ENCODE results near the gene MAN2C1. TPM values are rescaled to one million over a fixed set of nuclear protein-coding genes. Genes with fewer than 3 reads are reported as not detected.
"Not testable (repeated sequence)": the region's sequence is repeated elsewhere in the genome, so short reads cannot be mapped to it uniquely, and the experiment has no call there.

Gene MAN2C1
- 10 to 100 TPM; 25.6 to 50.8 (median 30.1) TPM for polyA plus RNA-seq

GRCh38 chr15:75367913-75368688, at the start of gene MAN2C1:
TSS of gene MAN2C1 (minus strand) at chr15:75368607. CDS start at chr15:75368583, 24 bp downstream.
- peak within 1 kb of the TSS; percentile 88 to 95 (median 93) for H3K4me3 Mint-ChIP-seq
- peaks cover 6 to 29% (median 7%) of the 10 kb centered on the region in 3 donors for H3K36me3 Mint-ChIP-seq
- H3K27ac Mint-ChIP-seq = peak within 1 kb of the TSS; percentile 92 to 98 (median 96)
- H3K9me3 Mint-ChIP-seq = no peaks in the 10 kb centered on the region
- peak; percentile 85 to 87 (median 87) for DNase-seq
- peaks cover 24 to 30% of the 10 kb centered on the region in 2 donors for H3K4me1 Mint-ChIP-seq
- peaks cover 5 to 13% (median 7%) of the 10 kb centered on the region in 3 donors for H3K27me3 Mint-ChIP-seq (ENCODE audit: low read depth in 3 of 3)

- Mint-ChIP-seq H3K4me3 (no peak overlapping the region), H3K27me3 (ENCODE audit: low read depth in 3 of 3) (no peaks in the 10 kb centered on the region), H3K27ac (peak overlapping the region in 4 of 6 donors; percentile 12 to 53 (median 45)), H3K4me1 (peaks cover 19 to 33% of the 10 kb centered on the region in 2 donors), H3K36me3 (peaks cover 2 to 18% (median 15%) of the 10 kb centered on the region in 3 donors), H3K9me3 (no peaks in the 10 kb centered on the region)
- no peak for DNase-seq
Measured at GRCh38 chr15:75416584-75416983, 48.2 kb upstream of the MAN2C1 start.

GRCh38 chr15:75410196-75410595, 41.8 kb upstream of the MAN2C1 start:
- Mint-ChIP-seq H3K9me3 (no peaks in the 10 kb centered on the region), H3K4me1 (peaks cover 11 to 15% of the 10 kb centered on the region in 2 donors), H3K36me3 (peaks cover 24 to 55% (median 39%) of the 10 kb centered on the region in 3 donors), H3K4me3 (no peak overlapping the region), H3K27me3 (ENCODE audit: low read depth in 3 of 3) (no peaks in the 10 kb centered on the region), H3K27ac (peak overlapping the region in 2 of 6 donors; percentile 13 to 15)
- DNase-seq = no peak

- DNase-seq = no peak
- H3K4me1 Mint-ChIP-seq = peaks cover 0 to 2% of the 10 kb centered on the region in 2 donors
- H3K4me3 Mint-ChIP-seq = no peak overlapping the region
- H3K36me3 Mint-ChIP-seq = peaks cover 30 to 48% (median 33%) of the 10 kb centered on the region in 3 donors
- no peaks in the 10 kb centered on the region for H3K27me3 Mint-ChIP-seq (ENCODE audit: low read depth in 3 of 3)
- H3K9me3 Mint-ChIP-seq = no peaks in the 10 kb centered on the region
- H3K27ac Mint-ChIP-seq = peak overlapping the region in 2 of 6 donors; percentile 15 to 57
Measured at GRCh38 chr15:75407083-75407482, 38.7 kb upstream of the MAN2C1 start.

- DNase-seq = no peak
- H3K27ac Mint-ChIP-seq = peak overlapping the region in 3 of 6 donors; percentile 0 to 67 (median 46)
- no peaks in the 10 kb centered on the region for H3K27me3 Mint-ChIP-seq (ENCODE audit: low read depth in 3 of 3)
Measured at GRCh38 chr15:75403892-75404291, 35.5 kb upstream of the MAN2C1 start.

GRCh38 chr15:75397494-75397893, 29.1 kb upstream of the MAN2C1 start:
- peaks cover 20 to 45% (median 22%) of the 10 kb centered on the region in 3 donors for H3K36me3 Mint-ChIP-seq
- no peak overlapping the region for H3K4me3 Mint-ChIP-seq
- peak overlapping the region in 2 of 6 donors; percentile 65 to 73 for H3K27ac Mint-ChIP-seq

More at GRCh38 chr15:75403892-75404291, 35.5 kb upstream of the MAN2C1 start:
- H3K9me3 Mint-ChIP-seq = no peaks in the 10 kb centered on the region
- peaks cover 26 to 36% (median 27%) of the 10 kb centered on the region in 3 donors for H3K36me3 Mint-ChIP-seq
- no peak overlapping the region for H3K4me3 Mint-ChIP-seq
- peaks cover 0 to 2% of the 10 kb centered on the region in 2 donors for H3K4me1 Mint-ChIP-seq

GRCh38 chr15:75389791-75390382, 21.5 kb upstream of the MAN2C1 start:
- no peaks in the 10 kb centered on the region for H3K9me3 Mint-ChIP-seq
- H3K27me3 Mint-ChIP-seq (ENCODE audit: low read depth in 3 of 3) = peaks cover 0 to 1% (median 0%) of the 10 kb centered on the region in 3 donors
- peak overlapping the region in 1 of 6 donors; percentile 24 for H3K27ac Mint-ChIP-seq
- no peaks in the 10 kb centered on the region for H3K4me1 Mint-ChIP-seq
- peaks cover 20 to 49% (median 38%) of the 10 kb centered on the region in 3 donors for H3K36me3 Mint-ChIP-seq
- no peak overlapping the region for H3K4me3 Mint-ChIP-seq
- DNase-seq = no peak

More at GRCh38 chr15:75397494-75397893, 29.1 kb upstream of the MAN2C1 start:
- H3K27me3 Mint-ChIP-seq (ENCODE audit: low read depth in 3 of 3) = no peaks in the 10 kb centered on the region
- peaks cover 3 to 19% of the 10 kb centered on the region in 2 donors for H3K4me1 Mint-ChIP-seq
- H3K9me3 Mint-ChIP-seq = no peaks in the 10 kb centered on the region
- no peak for DNase-seq

GRCh38 chr15:75383986-75384385, 15.6 kb upstream of the MAN2C1 start:
- H3K4me1 Mint-ChIP-seq; H3K9me3 Mint-ChIP-seq; H3K27ac Mint-ChIP-seq; H3K27me3 Mint-ChIP-seq (ENCODE audit: low read depth in 3 of 3); DNase-seq; H3K4me3 Mint-ChIP-seq: not testable (repeated sequence)
- H3K36me3 Mint-ChIP-seq = peaks cover 16 to 50% (median 41%) of the 10 kb centered on the region in 3 donors

GRCh38 chr15:75380773-75381172, 12.4 kb upstream of the MAN2C1 start:
- H3K9me3 Mint-ChIP-seq = no peaks in the 10 kb centered on the region
- H3K27me3 Mint-ChIP-seq (ENCODE audit: low read depth in 3 of 3) = no peaks in the 10 kb centered on the region
- H3K4me1 Mint-ChIP-seq = no peaks in the 10 kb centered on the region
- DNase-seq = no peak
- H3K27ac Mint-ChIP-seq = peak overlapping the region in 1 of 6 donors; percentile 30
- peaks cover 19 to 43% (median 30%) of the 10 kb centered on the region in 3 donors for H3K36me3 Mint-ChIP-seq
- no peak overlapping the region for H3K4me3 Mint-ChIP-seq

GRCh38 chr15:75371901-75372688, 3.7 kb upstream of the MAN2C1 start:
- Mint-ChIP-seq H3K4me1 (peaks cover 23 to 25% of the 10 kb centered on the region in 2 donors), H3K9me3 (no peaks in the 10 kb centered on the region), H3K27me3 (ENCODE audit: low read depth in 3 of 3) (peaks cover 5 to 13% (median 7%) of the 10 kb centered on the region in 3 donors), H3K27ac (no peak overlapping the region), H3K4me3 (no peak overlapping the region), H3K36me3 (peaks cover 14 to 48% (median 28%) of the 10 kb centered on the region in 3 donors)
- no peak for DNase-seq

- Mint-ChIP-seq H3K27me3 (ENCODE audit: low read depth in 3 of 3) (peaks cover 5 to 13% (median 7%) of the 10 kb centered on the region in 3 donors), H3K36me3 (peaks cover 14 to 45% (median 27%) of the 10 kb centered on the region in 3 donors), H3K27ac (peak overlapping the region in 1 of 6 donors; percentile 62), H3K4me3 (no peak overlapping the region), H3K4me1 (peaks cover 24 to 30% of the 10 kb centered on the region in 2 donors), H3K9me3 (no peaks in the 10 kb centered on the region)
- no peak for DNase-seq
Measured at GRCh38 chr15:75371486-75371885, 3.1 kb upstream of the MAN2C1 start.

GRCh38 chr15:75369897-75370581, 1.6 kb upstream of the MAN2C1 start:
- peaks cover 5 to 13% (median 7%) of the 10 kb centered on the region in 3 donors for H3K27me3 Mint-ChIP-seq (ENCODE audit: low read depth in 3 of 3)

More at GRCh38 chr15:75369897-75370581, 1.6 kb upstream of the MAN2C1 start:
- Mint-ChIP-seq H3K27ac (peak overlapping the region; percentile 92 to 97 (median 96)), H3K4me3 (peak overlapping the region; percentile 88 to 95 (median 93)), H3K4me1 (peaks cover 24 to 30% of the 10 kb centered on the region in 2 donors), H3K36me3 (peaks cover 6 to 33% (median 13%) of the 10 kb centered on the region in 3 donors), H3K9me3 (no peaks in the 10 kb centered on the region)
- DNase-seq = no peak
